Mesendoderm (in vitro differentiated cells): Measurements from ENCODE around the gene CLEC19A.

ENCODE experiments used
- DNase-seq: peaks from one replicate; pipeline ENCODE4 v3.0.0; 2013
- H2AK5ac ChIP-seq: 2 replicates; pipeline ENCODE4 v1.6.1; 2013; ENCODE audit warnings: low read length, inconsistent platforms
- H2BK120ac ChIP-seq: 2 replicates; pipeline ENCODE4 v1.6.1; 2013; ENCODE audit warnings: low read depth, mild to moderate bottlenecking, low read length, moderate library complexity, mixed read lengths
- H2BK15ac ChIP-seq: replicated peaks from 2 replicates; pipeline ENCODE4 v1.6.1; 2013; ENCODE audit warnings: low read depth, mild to moderate bottlenecking, moderate library complexity
- H2BK5ac ChIP-seq: 2 replicates; pipeline ENCODE4 v1.6.1; 2013; ENCODE audit warnings: low read length, inconsistent platforms
- H3K18ac ChIP-seq: 2 replicates; pipeline ENCODE4 v1.6.1; 2013; ENCODE audit warnings: mild to moderate bottlenecking, low read length, mixed read lengths
- H3K23ac ChIP-seq: one replicate; pipeline ENCODE4 v1.6.1; 2013; ENCODE audit warnings: low read length
- H3K27ac ChIP-seq: 2 replicates; pipeline ENCODE4 v1.5.1; 2013; ENCODE audit warnings: low read depth, mild to moderate bottlenecking, inconsistent platforms, low read length, moderate library complexity
- H3K27me3 ChIP-seq: 2 replicates; pipeline ENCODE4 v1.6.1; 2013; ENCODE audit warnings: low read length, control low read depth, mild to moderate bottlenecking, inconsistent platforms; ENCODE audit not compliant: insufficient read depth, poor library complexity
- H3K36me3 ChIP-seq: 2 replicates; pipeline ENCODE4 v1.6.1; 2013; ENCODE audit warnings: low read length, inconsistent platforms; ENCODE audit not compliant: control insufficient read depth, insufficient read depth
- H3K4ac ChIP-seq: one replicate; pipeline ENCODE4 v1.6.1; 2013; ENCODE audit warnings: low read depth, mild to moderate bottlenecking, low read length, moderate library complexity
- H3K4me1 ChIP-seq: 2 replicates; pipeline ENCODE4 v1.6.1; 2013; ENCODE audit warnings: low read depth, low read length, inconsistent platforms; ENCODE audit not compliant: control insufficient read depth
- H3K4me2 ChIP-seq: 2 replicates; pipeline ENCODE4 v1.6.1; 2013; ENCODE audit warnings: low read length
- H3K4me3 ChIP-seq: 2 replicates; pipeline ENCODE4 v1.5.1; 2013; ENCODE audit warnings: mild to moderate bottlenecking, low read length
- H3K56ac ChIP-seq: one replicate; pipeline ENCODE4 v1.6.1; 2013; ENCODE audit warnings: low read length
- H3K79me1 ChIP-seq: 2 replicates; pipeline ENCODE4 v1.6.1; 2013; ENCODE audit warnings: low read length, inconsistent platforms
- H3K79me2 ChIP-seq: 2 replicates; pipeline ENCODE4 v1.6.1; 2013; ENCODE audit warnings: mild to moderate bottlenecking, low read length; ENCODE audit not compliant: control insufficient read depth, insufficient read depth
- H3K9ac ChIP-seq: 2 replicates; pipeline ENCODE4 v1.6.1; 2013; ENCODE audit warnings: low read length, inconsistent platforms
- H4K5ac ChIP-seq: one replicate; pipeline ENCODE4 v1.6.1; 2013; ENCODE audit warnings: low read length
- H4K8ac ChIP-seq: one replicate; pipeline ENCODE4 v1.6.1; 2013; ENCODE audit warnings: low read depth, mild to moderate bottlenecking, control low read depth, low read length, moderate library complexity
- WGBS: extraction: QIAGEN DNeasy Blood & Tissue Kit; methylation state at CpG from one replicate; pipeline ENCODE4 v1.1.7; 2013; ENCODE audit warnings: low lambda C conversion rate, missing lambda C conversion rate; ENCODE audit not compliant: insufficient coverage; ENCODE audit errors: extremely low coverage; 5-methylcytosine and 5-hydroxymethylcytosine counted together

The CLEC19A gene

DNA sequence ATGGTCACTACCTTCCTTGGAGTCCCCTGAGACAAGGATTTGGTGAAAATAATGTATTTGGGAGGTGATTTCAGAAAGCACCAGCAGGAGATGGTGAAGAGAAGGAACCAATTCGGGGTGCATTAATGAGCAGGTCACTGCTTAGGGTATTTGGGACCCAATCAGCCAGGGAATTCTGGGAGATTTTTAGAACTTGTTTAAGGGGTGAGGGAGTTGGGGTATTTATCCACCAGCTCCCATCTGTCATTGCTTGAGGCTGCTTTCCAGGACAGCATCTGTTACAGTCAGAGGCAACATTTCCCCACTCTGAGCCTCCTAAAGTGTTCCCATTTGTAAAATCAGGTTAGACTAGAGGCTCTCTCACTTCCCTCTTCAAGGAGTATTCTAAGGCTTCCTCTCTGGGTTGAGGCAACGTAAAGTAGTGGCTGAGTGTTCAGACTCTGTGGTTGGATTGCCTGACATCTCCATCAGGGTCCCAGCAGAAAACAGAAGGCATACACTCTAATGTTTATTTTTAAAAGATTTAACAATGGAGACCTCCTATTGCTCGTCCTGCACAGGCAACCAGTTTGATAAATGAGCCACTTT is 60.9 kb downstream of the CLEC19A start:
- Histone ChIP-seq H3K4me3 (no peak overlapping the region), H3K18ac (no peak overlapping the region), H2AK5ac (no peak overlapping the region), H2BK5ac (no peak overlapping the region), H3K4me1 (no peaks in the 10 kb centered on the region), H3K27ac (no peak overlapping the region), H2BK120ac (no peak overlapping the region), H4K8ac (no peak overlapping the region), H3K79me2 (no peaks in the 10 kb centered on the region), H3K4ac (no peak overlapping the region), H4K5ac (no peak overlapping the region), H3K23ac (no peak overlapping the region), H2BK15ac (no peak overlapping the region), H3K4me2 (no peak overlapping the region), H3K9ac (no peak overlapping the region), H3K27me3 (no peaks in the 10 kb centered on the region), H3K56ac (no peak overlapping the region), H3K79me1 (no peaks in the 10 kb centered on the region), H3K36me3 (no peaks in the 10 kb centered on the region)
- WGBS, result no CpG with 5 or more reads among the region's 3 CpGs
- DNase-seq, result no peak

DNA sequence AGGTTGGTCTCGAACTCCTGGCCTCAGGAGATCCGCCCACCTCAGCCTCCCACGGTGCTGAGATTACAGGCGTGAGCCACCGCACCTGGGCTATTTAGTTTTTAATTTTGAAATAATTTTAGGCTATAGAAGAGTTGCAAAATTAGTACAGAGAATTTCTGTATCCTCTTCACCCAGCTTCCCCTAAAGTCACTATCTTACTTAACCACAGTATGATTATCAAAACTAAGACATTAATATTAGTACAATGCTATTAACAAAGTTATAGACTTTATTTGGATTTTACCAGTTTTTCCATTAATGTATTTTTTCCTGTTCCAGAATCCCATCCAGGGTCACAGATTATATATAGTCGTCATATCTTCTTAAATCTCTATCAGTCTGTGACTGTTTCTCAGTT is 62.6 kb downstream of the CLEC19A start:
- no peak overlapping the region for H2BK15ac ChIP-seq
- H3K18ac ChIP-seq, result no peak overlapping the region
- no peaks in the 10 kb centered on the region for H3K79me2 ChIP-seq
- no peak overlapping the region for H4K8ac ChIP-seq
- no peaks in the 10 kb centered on the region for H3K4me1 ChIP-seq
- H3K27me3 ChIP-seq, result no peaks in the 10 kb centered on the region
- H3K4ac ChIP-seq, result no peak overlapping the region
- H2AK5ac ChIP-seq, result no peak overlapping the region
- H3K4me2 ChIP-seq, result no peak overlapping the region
- no peak overlapping the region for H3K9ac ChIP-seq
- H3K36me3 ChIP-seq, result no peaks in the 10 kb centered on the region
- DNase-seq, result no peak
- no peak overlapping the region for H2BK5ac ChIP-seq
- H3K23ac ChIP-seq, result no peak overlapping the region
- H3K27ac ChIP-seq, result peak overlapping the region; percentile 14
- H2BK120ac ChIP-seq, result no peak overlapping the region
- H3K56ac ChIP-seq, result no peak overlapping the region
- no peak overlapping the region for H3K4me3 ChIP-seq
- no peak overlapping the region for H4K5ac ChIP-seq
- WGBS, result no CpG with 5 or more reads among the region's 6 CpGs
- no peaks in the 10 kb centered on the region for H3K79me1 ChIP-seq

DNA sequence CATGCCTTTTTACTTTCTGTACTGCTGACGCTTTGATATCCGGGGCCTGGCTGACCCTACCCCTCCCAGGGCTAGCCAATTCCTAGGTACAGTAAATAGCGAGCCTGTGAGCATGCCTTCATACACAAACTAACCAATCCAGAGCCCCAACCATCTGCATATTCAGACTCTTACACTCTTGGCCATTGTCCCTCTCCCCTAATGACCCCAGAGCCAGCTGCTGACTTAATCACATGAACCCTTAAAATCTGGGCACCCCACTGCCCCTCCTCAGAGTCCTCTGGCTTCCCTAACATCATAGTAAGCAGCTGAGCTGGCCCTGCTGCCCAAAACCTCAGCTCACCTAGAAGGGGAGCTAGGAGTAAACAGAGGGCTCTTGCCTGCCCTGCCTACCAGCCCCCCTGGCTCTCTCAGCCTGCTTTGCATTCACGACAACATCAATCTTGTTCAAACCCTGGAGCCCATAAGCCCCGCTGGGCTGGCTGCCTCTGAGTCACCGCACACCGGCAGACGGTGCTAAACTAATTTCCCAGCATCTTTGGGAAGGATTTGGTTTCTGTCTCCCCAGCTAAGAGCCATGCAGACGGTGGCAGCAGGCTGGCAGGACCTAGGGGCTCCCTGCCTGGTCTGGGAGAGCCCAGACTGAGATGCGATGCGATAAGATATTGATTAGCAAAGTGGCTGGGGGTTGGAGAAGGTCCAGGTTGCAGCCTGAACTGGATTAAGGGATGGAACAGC is 63.2 kb downstream of the CLEC19A start:
- Histone ChIP-seq H3K9ac (no peak overlapping the region), H2BK5ac (no peak overlapping the region), H4K5ac (no peak overlapping the region), H3K27ac (peak overlapping the region; percentile 49), H3K79me2 (no peaks in the 10 kb centered on the region), H3K79me1 (no peaks in the 10 kb centered on the region), H3K4me3 (no peak overlapping the region), H2BK120ac (no peak overlapping the region), H3K36me3 (no peaks in the 10 kb centered on the region), H3K27me3 (no peaks in the 10 kb centered on the region), H3K23ac (no peak overlapping the region), H3K56ac (peak overlapping the region; percentile 45), H2BK15ac (no peak overlapping the region), H3K4me1 (no peaks in the 10 kb centered on the region), H3K4me2 (no peak overlapping the region), H4K8ac (no peak overlapping the region), H3K18ac (no peak overlapping the region), H2AK5ac (no peak overlapping the region), H3K4ac (no peak overlapping the region)
- DNase-seq, result peak; percentile 86
- no CpG with 5 or more reads among the region's 11 CpGs for WGBS

DNA sequence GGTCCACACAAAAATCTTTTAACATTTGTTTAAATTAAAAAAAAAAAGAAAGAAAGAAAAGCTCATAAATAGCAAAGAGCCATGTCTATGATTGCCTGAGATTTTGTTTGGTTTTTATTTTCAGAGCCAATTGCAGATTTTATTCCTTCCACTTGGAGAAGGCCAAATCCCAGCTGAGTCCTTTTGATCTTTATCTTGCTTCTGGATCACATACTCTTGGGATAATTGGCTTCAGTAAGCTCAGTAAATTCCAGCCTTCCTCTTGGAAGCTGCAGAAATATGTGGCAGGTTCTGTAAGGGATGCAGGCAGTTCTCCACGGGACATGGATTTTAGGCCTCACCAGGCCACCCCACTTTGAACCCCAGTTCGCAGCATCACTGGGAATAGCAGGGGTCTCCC is 68.8 kb downstream of the CLEC19A start:
- H3K79me2 ChIP-seq, result no peaks in the 10 kb centered on the region
- no peak overlapping the region for H2AK5ac ChIP-seq
- H3K79me1 ChIP-seq, result no peaks in the 10 kb centered on the region
- H4K8ac ChIP-seq, result no peak overlapping the region
- H3K4me3 ChIP-seq, result no peak overlapping the region
- no peak overlapping the region for H2BK5ac ChIP-seq
- peak; percentile 75 for DNase-seq
- no peak overlapping the region for H3K27ac ChIP-seq
- H3K4me2 ChIP-seq, result no peak overlapping the region
- H3K36me3 ChIP-seq, result no peaks in the 10 kb centered on the region
- H3K27me3 ChIP-seq, result no peaks in the 10 kb centered on the region
- H3K56ac ChIP-seq, result no peak overlapping the region
- no CpG with 5 or more reads among the region's 2 CpGs for WGBS
- H3K9ac ChIP-seq, result no peak overlapping the region
- no peaks in the 10 kb centered on the region for H3K4me1 ChIP-seq
- H2BK15ac ChIP-seq, result no peak overlapping the region
- H3K23ac ChIP-seq, result no peak overlapping the region
- H2BK120ac ChIP-seq, result no peak overlapping the region
- no peak overlapping the region for H4K5ac ChIP-seq
- H3K4ac ChIP-seq, result no peak overlapping the region
- H3K18ac ChIP-seq, result no peak overlapping the region

DNA sequence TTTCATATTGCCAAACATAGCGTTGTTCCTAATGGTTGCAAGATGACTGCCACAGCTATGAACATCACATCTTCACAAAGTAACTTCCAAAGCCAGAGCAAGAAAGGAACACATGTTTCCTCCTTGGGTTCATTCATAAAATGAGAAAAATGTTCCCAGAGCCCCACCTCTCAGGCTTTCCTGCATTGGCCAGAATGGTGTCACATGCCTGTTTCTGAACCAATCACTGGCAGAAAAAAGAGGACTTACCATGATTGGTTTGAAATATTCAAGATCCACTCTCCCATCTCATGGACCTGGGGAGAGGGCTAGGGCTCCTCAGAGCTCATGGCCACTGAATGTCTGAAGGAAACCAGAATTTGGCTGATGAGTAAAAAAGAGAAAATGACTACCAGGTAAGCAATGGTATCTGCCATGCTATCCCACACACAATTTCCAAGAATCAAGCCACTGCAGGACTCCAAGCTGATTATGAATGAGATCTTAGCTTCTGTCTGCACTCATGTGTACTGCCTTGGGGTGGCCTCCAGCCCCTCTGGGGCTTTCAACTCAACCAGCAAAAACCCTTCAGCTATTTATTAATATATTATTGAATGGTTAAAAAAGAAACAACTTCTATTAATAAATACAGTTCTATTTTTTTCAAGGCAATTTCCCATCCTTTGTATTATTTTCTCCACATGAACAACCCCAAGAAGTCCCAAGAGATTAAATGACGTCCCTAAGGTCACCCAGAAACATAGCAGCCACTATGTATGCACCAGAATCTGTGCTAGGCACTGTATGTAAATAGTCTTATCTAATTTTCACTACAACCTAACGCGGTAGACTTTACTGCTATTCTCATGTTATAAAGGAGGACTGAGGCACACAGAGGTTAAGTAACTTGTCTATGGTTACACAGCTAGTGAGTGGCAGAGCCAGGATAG is 70.8 kb downstream of the CLEC19A start:
- H3K79me2 ChIP-seq, result no peaks in the 10 kb centered on the region
- H3K4ac ChIP-seq, result no peak overlapping the region
- no peaks in the 10 kb centered on the region for H3K27me3 ChIP-seq
- H3K36me3 ChIP-seq, result no peaks in the 10 kb centered on the region
- H2BK120ac ChIP-seq, result no peak overlapping the region
- H4K5ac ChIP-seq, result no peak overlapping the region
- no peak overlapping the region for H2BK15ac ChIP-seq
- no peak overlapping the region for H3K23ac ChIP-seq
- H3K4me1 ChIP-seq, result no peaks in the 10 kb centered on the region
- no peak overlapping the region for H3K4me2 ChIP-seq
- H2BK5ac ChIP-seq, result no peak overlapping the region
- H4K8ac ChIP-seq, result peak overlapping the region; percentile 65
- no CpG with 5 or more reads among the region's 4 CpGs for WGBS
- H3K18ac ChIP-seq, result no peak overlapping the region
- H3K27ac ChIP-seq, result no peak overlapping the region
- H3K9ac ChIP-seq, result no peak overlapping the region
- no peak overlapping the region for H3K4me3 ChIP-seq
- H2AK5ac ChIP-seq, result no peak overlapping the region
- no peaks in the 10 kb centered on the region for H3K79me1 ChIP-seq
- no peak for DNase-seq
- no peak overlapping the region for H3K56ac ChIP-seq
